Omental fat pad (tissue), 4 donors: ENCODE measurements around the gene GLYATL2. TPM values are rescaled to one million over a fixed set of nuclear protein-coding genes. Genes with fewer than 3 reads are reported as not detected.

Source experiments
- total RNA-seq, 4 donors: library from RNA; depleted of rRNA; stranded (reverse); fragments of >200 nt; gene quantifications; one replicate each; pipeline ENCODE4 v1.1.0, GENCODE V29; 2016

GLYATL2 gene
- total RNA-seq, 4 donors from 2014 or later = not detected

Other genes starting within 250 kb of the GLYATL2 start
- gene CNTF, start 222.0 kb downstream of the GLYATL2 start, total RNA-seq = 1 to 10 TPM; 2.1 to 2.5 (median 2.4) TPM
- gene GLYAT, start 112.8 kb downstream of the GLYATL2 start, total RNA-seq = 1 to 10 TPM; 1.2 to 4.9 (median 3.8) TPM
- gene GLYATL1, start 94.8 kb upstream of the GLYATL2 start, total RNA-seq = under 1 TPM in 1 of 4 donors, not detected in 3; 0.69 TPM
- gene GLYATL1B, start 241.6 kb upstream of the GLYATL2 start, total RNA-seq = not detected